ENCODE data around the gene TMEM132C. TPM values are rescaled to one million over a fixed set of nuclear protein-coding genes. Genes with fewer than 3 reads are reported as not detected.

TMEM132C gene
- polyA plus RNA-seq, 1 experiment: not detected

- Histone ChIP-seq H3K27me3 (ENCODE audit: control insufficient read depth, insufficient read depth, low read length) (no peaks in the 10 kb centered on the region), H3K27ac (ENCODE audit: low read depth, low read length) (no peak overlapping the region), H3K9me3 (ENCODE audit: control insufficient read depth, insufficient read depth, low read length) (peaks cover 63% of the 10 kb centered on the region), H3K4me3 (ENCODE audit: low read depth, low read length) (no peak overlapping the region)
- CTCF ChIA-PET: no interaction called here
- no peak for DNase-seq (ENCODE audit: low read depth, low spot score)
- POLR2A ChIA-PET: no interaction called here
- TF ChIP-seq CTCF (IDR thresholded peaks at IDR 0.05; ENCODE audit: low read depth, low read length): no peak
Observed at GRCh38 chr12:128459067-128459466, 192.1 kb downstream of the TMEM132C start.

- ChIA-PET CTCF (no interaction called here), POLR2A (no interaction called here)
- Histone ChIP-seq H3K27me3 (ENCODE audit: control insufficient read depth, insufficient read depth, low read length) (no peaks in the 10 kb centered on the region), H3K9me3 (ENCODE audit: control insufficient read depth, insufficient read depth, low read length) (peaks cover 70% of the 10 kb centered on the region), H3K27ac (ENCODE audit: low read depth, low read length) (no peak overlapping the region), H3K4me3 (ENCODE audit: low read depth, low read length) (no peak overlapping the region)
- no peak for TF ChIP-seq CTCF (IDR thresholded peaks at IDR 0.05; ENCODE audit: low read depth, low read length)
- DNase-seq (ENCODE audit: low read depth, low spot score): no peak
Observed at GRCh38 chr12:128463881-128464280, 196.9 kb downstream of the TMEM132C start.

GRCh38 chr12:128467882-128468281 is 200.9 kb downstream of the TMEM132C start:
- H3K27me3 ChIP-seq (ENCODE audit: control insufficient read depth, insufficient read depth, low read length): no peaks in the 10 kb centered on the region
- H3K9me3 ChIP-seq (ENCODE audit: control insufficient read depth, insufficient read depth, low read length): peaks cover 62% of the 10 kb centered on the region
- ChIA-PET POLR2A (no interaction called here), CTCF (no interaction called here)
- no peak overlapping the region for H3K27ac ChIP-seq (ENCODE audit: low read depth, low read length)
- H3K4me3 ChIP-seq (ENCODE audit: low read depth, low read length): no peak overlapping the region
- no peak for DNase-seq (ENCODE audit: low read depth, low spot score)
- TF ChIP-seq CTCF (IDR thresholded peaks at IDR 0.05; ENCODE audit: low read depth, low read length): no peak

GRCh38 chr12:128468926-128469325 is 202.0 kb downstream of the TMEM132C start:
- peaks cover 59% of the 10 kb centered on the region for H3K9me3 ChIP-seq (ENCODE audit: control insufficient read depth, insufficient read depth, low read length)
- TF ChIP-seq CTCF (IDR thresholded peaks at IDR 0.05; ENCODE audit: low read depth, low read length): no peak
- H3K27ac ChIP-seq (ENCODE audit: low read depth, low read length): no peak overlapping the region
- ChIA-PET CTCF (no interaction called here), POLR2A (no interaction called here)
- no peak for DNase-seq (ENCODE audit: low read depth, low spot score)
- H3K4me3 ChIP-seq (ENCODE audit: low read depth, low read length): no peak overlapping the region
- no peaks in the 10 kb centered on the region for H3K27me3 ChIP-seq (ENCODE audit: control insufficient read depth, insufficient read depth, low read length)

GRCh38 chr12:128471491-128471890 is 204.5 kb downstream of the TMEM132C start:
- Histone ChIP-seq H3K4me3 (ENCODE audit: low read depth, low read length) (no peak overlapping the region), H3K27me3 (ENCODE audit: control insufficient read depth, insufficient read depth, low read length) (no peaks in the 10 kb centered on the region), H3K9me3 (ENCODE audit: control insufficient read depth, insufficient read depth, low read length) (peaks cover 54% of the 10 kb centered on the region), H3K27ac (ENCODE audit: low read depth, low read length) (no peak overlapping the region)
- no peak for DNase-seq (ENCODE audit: low read depth, low spot score)
- ChIA-PET CTCF (no interaction called here), POLR2A (no interaction called here)
- TF ChIP-seq CTCF (IDR thresholded peaks at IDR 0.05; ENCODE audit: low read depth, low read length): no peak

All from AG04450 (cell line).